Femur (tissue), 1 donor: ENCODE measurements around the gene USP10.
"Not testable (repeated sequence)": the region's sequence is repeated elsewhere in the genome, so short reads cannot be mapped to it uniquely, and the experiment has no call there.

Source experiments
- DNase-seq: peaks from one replicate; pipeline ENCODE4 v3.0.0-alpha.2; 2017

The USP10 gene

DNA sequence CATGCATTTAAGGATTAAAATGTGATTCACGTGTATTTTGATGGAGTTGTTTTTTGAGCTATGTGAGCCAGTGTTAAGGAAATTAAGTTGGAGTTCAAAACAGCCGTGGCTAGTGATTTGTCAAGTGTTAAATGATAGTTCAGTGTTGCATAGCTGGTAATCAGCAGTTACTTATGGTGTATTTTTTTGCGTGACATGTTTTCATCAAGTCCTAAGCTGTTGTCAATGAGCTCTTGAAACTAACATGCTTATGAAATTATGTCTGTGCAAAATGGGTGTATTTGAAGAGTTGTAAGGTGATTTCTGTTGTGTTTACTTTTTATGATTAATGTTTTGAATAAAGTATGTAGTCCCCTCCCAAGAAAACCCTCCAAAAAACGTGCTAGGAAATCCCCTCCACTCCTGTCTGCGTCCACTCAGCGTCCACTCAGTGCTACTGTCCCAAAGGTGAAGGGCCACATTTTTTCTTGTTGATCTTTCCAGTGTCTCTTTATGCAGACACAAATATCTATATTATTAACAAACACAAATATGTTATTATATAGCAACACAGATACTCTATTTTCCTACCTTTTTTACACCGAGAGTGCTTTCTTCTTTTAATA lies 30.0 kb downstream of the USP10 start:
- no peak for DNase-seq

DNA sequence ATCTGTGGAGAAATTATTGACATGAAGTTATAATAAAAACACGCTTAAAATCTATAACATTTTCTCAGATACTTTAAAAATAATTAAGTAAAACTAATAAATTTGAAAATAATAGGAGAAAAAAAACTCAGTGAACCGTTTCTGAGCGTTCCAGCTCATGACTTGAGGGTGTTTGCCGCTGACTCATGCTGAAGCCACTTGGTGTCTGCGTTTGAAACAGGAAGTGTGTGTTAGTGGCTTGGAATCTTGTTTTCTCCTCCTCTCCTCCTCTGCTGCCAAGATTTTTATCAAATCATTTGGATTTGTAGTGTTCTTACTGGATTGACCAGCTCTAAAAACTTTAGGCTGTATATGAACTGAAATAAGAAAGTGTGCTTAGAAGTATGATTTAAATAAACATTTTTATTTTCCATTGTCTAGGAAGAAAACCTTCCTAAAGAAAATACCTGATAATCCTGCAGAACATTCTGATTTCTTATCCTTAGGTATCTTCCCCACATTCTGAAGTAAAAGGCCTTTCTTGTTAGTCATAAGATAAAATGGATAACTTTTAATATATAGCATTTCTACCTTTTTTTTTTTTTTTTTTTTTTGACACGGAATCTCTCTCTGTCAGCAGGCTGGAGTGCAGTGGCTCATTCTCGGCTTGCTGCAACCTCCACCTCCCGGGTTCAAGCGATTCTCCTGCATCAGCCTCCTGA lies 30.8 kb downstream of the USP10 start:
- DNase-seq = peak; percentile 56

DNA sequence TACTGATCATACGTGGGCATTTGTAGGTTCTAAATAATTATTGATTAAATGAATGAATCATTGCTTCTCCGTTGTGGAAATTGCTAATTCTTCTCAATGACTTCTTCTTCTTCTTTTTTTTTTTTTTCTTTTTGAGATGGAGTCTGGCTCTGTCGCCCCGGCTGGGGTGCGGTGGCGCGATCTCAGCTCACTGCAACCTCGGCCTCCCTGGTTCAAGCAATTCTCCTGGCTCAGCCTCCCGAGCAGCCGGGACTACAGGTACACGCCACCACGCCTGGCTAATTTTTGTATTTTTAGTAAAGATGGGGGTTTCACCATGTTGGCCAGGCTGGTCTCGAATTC lies 32.5 kb downstream of the USP10 start:
- DNase-seq = not testable (repeated sequence)

DNA sequence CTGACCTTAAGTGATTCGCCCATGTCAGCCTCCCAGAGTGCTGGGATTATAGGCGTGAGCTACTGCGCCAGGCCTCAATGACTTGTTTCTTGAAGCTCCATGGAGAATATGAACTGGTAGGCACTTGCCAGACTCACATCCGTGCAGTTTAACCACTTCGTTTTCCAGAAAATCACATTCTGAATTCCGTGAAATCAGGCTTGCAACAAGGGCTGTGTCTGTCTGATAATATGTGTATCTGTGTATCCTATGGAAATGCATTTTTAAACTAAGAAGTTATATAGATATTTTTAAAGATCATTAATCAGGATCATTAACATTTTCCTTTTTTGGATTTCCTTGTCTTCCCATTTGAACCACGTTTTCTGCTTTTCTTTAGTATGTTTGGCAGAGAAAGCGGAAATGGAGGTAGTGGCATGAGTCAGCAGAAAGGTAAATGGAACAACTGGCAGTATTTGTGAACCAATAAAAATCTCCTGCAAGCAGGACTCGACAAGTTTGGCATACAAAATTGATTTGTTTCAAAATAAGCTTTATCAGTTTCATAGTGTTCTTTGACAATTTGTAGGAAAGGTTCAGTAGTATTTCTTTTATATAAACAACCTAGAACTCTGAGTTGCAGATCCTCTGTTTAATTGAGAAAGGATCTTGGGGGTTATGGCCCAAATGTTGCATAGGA lies 33.0 kb downstream of the USP10 start:
- no peak for DNase-seq

DNA sequence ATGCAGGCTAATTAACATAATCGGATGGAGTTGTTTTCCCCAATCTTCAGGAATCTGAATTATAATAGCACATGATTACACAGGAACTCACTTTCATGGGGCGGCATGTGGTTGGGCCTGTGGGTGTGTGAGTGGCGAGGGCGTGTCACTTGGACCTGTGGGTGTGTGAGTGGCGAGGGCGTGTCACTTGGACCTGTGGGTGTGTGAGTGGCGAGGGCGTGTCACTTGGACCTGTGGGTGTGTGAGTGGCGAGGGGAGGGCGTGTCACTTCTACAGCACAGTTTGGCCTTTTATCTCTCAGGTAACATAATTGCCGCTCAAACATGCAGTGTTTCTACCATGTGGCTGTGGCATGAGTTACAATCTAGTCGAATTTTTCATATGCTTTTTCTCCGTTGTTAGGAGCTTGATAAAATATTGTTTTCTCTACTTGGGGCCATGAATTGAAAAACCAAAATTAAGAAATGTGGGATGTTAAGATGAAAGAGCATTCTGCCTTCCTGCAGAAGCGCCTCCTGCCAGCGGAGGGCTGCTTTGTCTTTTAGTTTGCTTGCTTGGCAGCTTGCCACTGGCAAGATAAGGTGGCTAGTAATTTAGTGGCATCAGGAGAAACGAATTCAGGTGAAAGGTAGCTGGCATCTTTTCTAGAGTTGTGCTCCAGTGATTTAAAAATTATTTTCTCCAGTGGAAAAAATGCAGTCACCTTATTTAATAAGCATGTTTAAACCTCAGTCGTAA lies 36.2 kb downstream of the USP10 start:
- DNase-seq = no peak

DNA sequence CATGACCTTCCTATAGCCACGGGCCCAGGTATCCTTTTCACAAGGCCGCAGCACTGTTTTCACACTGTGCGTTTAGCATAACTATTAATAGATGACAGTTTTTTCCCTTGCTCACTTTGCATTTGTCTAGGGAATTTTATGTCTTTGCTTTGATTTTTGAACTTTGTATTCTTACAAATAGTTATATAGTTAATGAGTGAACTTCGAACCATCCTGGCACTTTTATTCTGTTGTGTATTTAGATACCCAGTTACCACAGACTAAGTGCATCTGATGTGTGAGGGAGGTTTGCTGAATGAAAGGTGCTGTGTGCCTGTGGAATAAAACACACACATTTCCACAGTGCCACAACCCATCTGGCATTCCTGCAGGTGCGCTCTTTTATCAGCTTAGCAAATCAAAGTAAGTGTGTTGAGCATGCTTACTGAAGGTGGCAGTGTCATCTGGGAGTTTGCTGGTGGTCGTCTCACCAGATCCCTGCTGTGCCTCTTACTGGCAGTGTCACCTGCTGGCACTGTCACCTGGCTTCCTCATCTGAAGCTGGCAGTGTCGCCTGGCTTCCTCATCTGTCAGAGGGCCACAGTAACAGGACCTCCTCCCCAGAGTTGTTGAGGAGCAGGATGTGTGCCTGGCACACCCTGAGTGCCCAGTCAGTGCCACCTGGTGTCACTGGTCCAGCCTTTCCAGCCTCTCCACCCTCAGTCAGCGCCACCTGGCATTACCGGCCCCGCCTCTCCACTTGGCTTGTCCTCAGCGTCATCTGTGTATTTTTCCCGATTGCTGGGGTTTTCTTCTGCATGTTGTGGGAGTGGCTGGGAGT lies 37.6 kb downstream of the USP10 start:
- DNase-seq = no peak

DNA sequence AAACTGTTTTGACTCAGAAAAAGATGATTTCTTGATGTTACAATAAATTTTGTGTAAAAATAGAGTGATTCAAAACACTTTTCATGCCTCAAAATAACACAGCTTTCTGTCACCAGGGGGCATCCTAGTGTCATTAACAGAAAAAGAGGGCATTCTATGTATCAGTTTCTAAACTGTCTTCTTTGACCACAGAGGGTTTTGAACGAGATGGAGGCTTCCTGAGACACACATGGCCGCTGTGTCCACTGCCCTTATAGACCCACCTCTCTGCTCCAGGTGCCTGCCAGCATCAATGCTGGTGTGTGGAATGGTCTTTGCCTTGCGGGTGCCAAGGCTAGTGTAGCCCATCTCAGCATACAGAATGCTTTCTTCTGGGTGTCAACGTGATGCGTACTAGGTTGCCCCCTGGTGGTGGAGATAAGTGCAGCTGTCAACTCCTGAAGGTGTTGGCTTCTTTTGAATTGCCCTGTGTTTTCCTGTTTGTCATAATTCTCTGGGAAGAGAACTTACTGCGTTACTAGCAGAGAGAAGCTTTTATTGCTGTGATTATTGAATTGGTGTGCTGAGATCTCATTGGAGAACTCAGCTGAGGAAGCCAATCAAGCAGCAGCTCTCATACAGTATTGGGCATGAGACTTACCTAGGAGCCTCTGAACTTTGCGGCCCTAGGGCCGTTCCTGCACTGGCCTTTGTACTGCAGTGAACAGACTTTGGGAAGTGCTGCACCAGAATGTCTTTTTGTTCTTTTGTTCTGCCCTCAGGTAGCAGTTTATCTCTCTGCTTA lies 38.6 kb downstream of the USP10 start:
- peak; percentile 65 for DNase-seq

DNA sequence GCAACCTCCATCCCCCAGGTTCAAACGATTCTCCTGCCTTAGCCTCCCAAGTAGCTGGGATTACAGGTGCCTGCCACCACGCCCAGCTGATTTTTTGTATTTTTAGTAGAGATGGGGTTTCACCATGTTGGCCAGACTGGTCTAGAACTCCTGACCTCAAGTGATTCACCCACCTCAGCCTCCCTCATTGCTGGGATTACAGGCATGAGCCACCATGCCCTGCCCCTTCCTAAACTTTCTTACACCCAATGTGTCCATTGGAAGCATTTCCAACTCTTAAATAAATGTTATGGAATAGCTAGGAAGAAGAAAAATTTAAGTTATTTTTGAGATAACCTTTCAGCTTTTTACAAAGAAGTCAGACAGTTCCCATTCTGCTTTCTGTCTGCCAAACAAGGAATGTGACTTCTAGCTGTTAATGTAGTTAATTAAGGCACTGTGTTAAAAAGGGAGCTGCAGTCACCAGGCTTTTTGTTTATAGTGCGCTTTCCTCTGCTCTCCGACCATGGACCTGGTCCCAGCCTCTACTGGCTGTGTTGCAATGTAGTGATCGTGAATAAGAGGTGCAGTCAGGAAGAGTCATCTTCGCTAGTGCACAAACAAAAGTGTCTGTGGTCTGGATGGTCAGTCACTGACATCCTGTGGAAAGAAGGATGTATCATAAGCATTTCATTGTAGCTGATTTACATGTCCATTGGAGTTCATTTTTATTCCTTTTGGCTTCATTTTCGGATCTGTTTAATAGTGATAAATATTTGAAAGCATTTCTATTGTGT lies 39.7 kb downstream of the USP10 start:
- DNase-seq = no peak

DNA sequence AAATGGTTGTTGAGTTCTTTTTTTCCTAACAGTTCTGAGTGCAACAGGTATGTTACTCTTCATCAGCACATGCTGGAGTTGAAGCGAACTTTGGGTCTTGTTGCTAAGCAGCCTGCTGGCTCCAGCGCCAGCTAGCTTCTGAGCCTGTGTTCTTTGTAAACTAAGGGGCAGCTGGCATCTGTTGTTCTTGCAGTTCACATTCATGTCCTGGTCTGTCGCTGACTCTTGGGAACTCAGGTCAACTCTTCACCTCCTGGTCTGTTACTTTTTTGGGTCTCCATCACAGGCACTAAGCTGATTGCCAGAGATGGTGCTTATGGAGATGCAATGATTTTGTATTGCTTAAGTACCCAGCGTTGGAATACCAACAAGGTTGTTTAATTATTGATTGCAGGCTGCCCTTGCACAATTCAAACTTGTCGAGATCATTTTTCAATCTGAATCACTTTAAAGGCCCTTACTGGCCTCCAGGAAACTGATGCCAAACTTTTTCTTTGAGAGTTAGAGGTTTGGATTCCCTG lies 40.9 kb downstream of the USP10 start:
- DNase-seq = no peak

DNA sequence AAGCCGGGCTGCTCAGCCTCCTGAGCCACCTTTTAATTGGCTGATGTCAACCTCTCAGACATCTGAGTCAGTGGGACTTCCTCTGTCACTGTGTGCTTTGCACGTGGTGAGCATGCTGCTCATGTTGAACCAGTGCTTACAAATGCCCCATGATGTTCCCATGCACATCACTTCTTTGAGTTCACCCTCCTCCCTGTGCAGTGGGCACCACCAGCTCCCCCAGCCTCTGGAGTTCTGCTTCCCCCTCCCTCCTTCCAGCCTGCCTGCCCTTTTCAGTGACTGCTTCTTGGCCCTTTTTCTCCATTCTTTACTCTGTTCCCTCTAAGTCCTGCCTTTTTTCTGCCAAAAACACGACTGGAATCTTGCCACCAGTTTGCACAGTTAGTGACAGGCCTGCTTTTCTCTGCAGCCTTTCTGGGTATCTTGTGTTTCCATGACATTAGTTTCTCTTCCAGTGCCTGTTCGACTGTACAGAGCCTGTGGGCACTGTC lies 41.6 kb downstream of the USP10 start:
- no peak for DNase-seq

DNA sequence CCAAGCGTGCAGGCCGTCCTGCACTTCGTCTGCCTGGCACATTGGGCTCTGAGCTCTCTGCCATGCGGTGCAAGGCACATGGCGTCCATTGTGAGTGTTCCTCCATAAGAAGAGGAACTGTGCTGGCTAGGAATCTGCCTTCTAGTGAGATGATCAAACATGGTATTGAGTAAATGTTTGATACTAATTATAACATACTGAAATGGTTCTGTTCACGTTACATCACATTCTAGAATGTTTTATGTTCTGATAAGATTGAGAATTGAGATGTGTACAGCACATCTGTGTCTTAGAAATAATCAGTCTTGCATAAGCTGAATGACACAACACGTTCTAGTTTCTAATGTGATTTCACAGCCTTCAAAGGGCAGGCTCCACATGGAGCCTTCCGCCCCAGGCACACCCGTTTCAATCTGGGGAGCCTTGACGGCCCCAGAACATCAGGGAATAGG lies 42.9 kb downstream of the USP10 start:
- no peak for DNase-seq

DNA sequence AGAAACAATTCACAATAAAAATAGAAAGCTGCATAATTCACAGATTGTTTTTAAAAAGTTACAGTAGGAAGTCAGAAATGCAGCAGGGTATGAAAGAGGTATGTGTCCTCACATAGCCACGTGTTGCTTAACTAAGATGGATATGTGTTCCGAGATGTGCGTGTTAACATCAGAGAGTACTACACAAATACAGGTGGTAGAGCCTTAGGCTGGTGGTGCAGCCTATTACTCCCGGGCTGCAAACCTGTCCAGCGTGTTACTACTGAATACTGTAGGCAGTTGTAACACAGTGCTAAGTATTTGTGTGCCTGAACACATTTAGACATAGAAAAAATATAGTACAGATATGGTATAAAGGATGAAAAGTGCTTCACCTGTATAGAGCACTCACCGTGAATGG lies 46.4 kb downstream of the USP10 start:
- no peak for DNase-seq

DNA sequence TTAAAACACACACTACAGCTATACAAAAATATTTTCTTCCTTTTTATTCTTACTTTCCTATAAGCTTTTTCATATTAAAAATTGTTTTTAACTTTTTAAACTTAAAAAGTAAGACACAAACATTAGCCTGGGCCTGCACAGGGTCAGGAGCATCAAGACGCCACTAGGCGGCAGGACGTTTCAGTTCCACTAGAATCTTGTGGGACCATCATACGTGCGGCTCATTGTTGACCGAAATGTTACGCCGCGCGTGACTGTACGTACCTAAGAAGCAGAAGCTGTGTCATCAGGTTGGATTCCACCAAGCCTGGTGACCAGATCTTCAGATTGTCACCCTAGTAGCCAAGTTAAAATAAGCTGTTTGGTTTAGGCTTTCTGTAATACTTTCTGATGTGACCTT lies 47.1 kb downstream of the USP10 start:
- DNase-seq = no peak

DNA sequence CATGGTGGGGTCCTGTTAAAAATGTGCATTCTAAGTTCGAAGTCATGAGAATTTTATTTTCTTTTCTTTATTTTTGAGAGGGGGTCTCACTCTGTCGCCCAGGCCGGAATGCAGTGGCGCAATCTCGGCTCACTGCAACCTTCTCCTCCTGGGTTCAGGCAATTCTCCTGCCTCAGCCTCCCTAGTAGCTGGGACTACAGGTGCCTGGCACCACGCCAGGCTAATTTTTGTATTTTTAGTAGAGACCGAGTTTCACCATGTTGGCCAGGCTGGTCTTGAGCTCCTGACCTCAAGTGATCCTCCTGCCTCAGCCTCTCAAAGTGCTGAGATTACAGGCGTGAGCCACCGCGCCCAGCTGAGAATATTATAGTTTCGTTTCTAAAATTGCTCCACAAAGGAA lies 48.4 kb downstream of the USP10 start:
- not testable (repeated sequence) for DNase-seq

DNA sequence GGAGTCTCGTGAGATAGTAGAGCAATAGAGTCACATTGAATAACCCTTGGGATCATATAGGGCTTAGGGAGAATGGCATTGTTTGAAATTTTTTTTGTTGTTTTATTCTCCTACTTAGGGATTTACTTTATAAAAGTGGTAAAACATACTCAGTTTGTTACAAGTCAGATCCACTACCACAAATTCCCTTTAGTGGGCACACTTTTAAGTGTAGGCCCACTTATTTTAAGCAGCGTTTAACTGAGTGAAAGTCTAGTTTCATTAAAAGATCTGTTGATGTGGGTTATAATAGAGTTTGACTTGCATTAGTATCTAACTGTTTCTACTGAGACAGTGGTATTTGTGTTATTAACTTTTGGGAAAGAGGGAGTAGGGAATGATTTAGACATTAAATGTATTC lies 49.3 kb downstream of the USP10 start:
- no peak for DNase-seq

DNA sequence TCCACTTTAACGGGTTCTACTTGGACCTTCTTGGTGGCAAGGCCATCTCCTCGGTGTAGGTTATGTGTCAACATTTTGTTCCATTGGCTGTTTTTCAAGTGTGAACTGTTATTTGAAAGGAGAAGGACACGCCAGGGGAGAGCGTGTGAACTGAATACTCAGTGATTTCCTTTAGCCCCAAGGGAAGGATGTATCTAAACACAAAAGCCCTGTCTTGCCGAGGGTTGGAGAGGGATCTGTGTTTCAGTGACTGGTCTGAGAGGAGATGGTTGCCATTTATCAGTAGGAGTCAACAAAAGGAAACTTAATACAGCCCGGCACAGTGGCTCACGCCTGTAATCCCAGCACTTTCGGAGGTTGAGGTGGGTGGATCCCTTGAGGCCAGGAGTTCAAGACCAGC lies 50.0 kb downstream of the USP10 start:
- DNase-seq = no peak

DNA sequence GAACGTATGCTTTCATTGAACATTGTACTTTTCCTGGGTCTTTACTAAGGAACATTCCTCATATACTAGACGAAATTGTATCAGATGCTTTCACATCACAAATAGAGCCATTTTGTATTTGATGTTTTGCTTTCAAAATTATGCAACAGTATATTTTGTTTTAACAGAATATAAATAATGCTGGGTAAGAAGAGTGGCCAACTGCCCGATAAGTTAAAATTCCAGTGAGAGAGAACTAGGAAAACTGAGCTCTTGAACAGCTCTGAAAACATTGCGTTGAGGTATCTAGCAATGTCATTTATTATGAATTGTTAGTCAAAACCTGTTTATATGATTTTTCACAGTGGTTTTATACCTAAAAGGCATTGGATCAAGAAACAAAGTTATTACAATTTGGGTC lies 50.8 kb downstream of the USP10 start:
- no peak for DNase-seq

DNA sequence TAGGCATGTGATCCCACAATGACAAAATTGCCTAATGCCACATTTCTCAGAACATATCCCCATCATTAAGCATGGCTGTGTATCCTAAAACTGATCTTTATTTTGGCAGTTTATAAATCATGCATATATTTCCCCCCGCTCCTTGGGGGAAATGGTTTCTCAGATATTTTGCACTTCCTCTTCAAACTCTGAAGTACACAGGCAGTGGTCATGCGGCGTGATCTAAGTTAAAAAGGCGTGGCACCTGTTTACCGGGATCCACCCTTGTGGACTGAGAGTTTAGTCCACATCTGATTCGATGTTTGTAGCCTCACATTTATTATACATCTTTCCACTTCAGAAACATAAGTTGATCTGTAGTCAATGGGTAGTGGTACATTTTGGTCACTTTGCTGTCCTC lies 51.4 kb downstream of the USP10 start:
- no peak for DNase-seq

DNA sequence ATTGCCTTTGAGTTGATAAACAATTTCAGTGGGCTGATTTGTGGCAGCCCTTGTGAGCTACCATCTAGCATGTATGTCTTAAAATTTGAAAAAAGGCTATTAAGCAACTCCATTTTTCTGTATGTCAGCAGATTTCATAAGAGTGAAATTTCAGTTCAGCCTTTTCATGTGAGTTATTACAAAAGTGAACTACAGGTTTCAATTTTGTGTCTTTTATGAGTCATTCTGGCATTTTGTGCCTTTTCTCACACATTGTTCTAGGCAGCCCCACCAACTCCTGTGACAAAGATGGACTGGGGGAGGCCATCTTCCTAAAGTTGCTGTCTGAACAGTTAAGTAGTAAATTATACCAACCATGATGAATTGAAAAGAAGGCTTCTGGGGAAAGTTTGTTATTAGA lies 52.1 kb downstream of the USP10 start:
- no peak for DNase-seq

DNA sequence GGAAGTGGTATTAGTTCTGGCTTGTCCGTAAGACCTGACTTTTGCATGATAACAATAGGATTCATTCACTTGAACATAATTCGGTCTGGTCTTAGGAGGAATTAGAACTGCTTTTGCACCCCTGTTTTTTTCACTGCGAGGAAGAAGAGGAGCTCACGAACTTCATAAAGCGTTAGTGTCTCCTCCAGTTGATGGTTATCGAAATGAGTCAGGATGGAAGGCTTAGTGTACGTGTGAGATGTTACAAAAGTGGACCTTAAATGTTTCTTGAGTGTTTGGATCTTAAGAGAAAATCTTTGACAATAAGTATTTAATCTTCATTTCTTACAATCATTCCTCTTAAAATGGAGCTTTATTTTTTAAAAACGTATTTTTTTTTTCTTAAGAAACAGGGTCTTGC lies 52.8 kb downstream of the USP10 start:
- DNase-seq = no peak
